Skin of body (tissue), 2 donors: ENCODE data around the gene IDE. TPM values are rescaled to one million over a fixed set of nuclear protein-coding genes. Genes with fewer than 3 reads are reported as not detected.
"Not testable (repeated sequence)": the region's sequence is repeated elsewhere in the genome, so short reads cannot be mapped to it uniquely, and the experiment has no call there.

ENCODE experiments used
- DNase-seq: peaks from one replicate; lab custom pipeline; 2025; lab: John Stamatoyannopoulos, UW
- total RNA-seq: library from RNA; depleted of rRNA; stranded (reverse); fragments of >200 nt; gene quantifications from one replicate; pipeline ENCODE4 v1.2.3, GENCODE V29; 2014

Gene IDE
- total RNA-seq, 1 donor from 2014 or later: 50.8 TPM

GRCh38 chr10:92492748-92493240, 81.1 kb downstream of the IDE start:
- no peak for DNase-seq

GRCh38 chr10:92490387-92490786, 83.5 kb downstream of the IDE start:
- no peak for DNase-seq

GRCh38 chr10:92486637-92487036, 87.3 kb downstream of the IDE start:
- no peak for DNase-seq

GRCh38 chr10:92483539-92483938, 90.4 kb downstream of the IDE start:
- DNase-seq: no peak

- no peak for DNase-seq
Observed at GRCh38 chr10:92480413-92480812, 93.5 kb downstream of the IDE start.

GRCh38 chr10:92479547-92479946, 94.3 kb downstream of the IDE start:
- DNase-seq: no peak

- DNase-seq: no peak
Observed at GRCh38 chr10:92478536-92478935, 95.4 kb downstream of the IDE start.

GRCh38 chr10:92475357-92475868, 98.5 kb downstream of the IDE start:
- no peak for DNase-seq

GRCh38 chr10:92470026-92470425, 103.9 kb downstream of the IDE start:
- DNase-seq: no peak

GRCh38 chr10:92464364-92464763, 109.5 kb downstream of the IDE start:
- DNase-seq: no peak

- no peak for DNase-seq
Observed at GRCh38 chr10:92463582-92463981, 110.3 kb downstream of the IDE start.

GRCh38 chr10:92454955-92455354, 118.9 kb downstream of the IDE start:
- not testable (repeated sequence) for DNase-seq

GRCh38 chr10:92452313-92452712, 121.6 kb downstream of the IDE start:
- no peak for DNase-seq

GRCh38 chr10:92451431-92451830, 122.5 kb downstream of the IDE start:
- no peak for DNase-seq

- DNase-seq: no peak
Observed at GRCh38 chr10:92450896-92451295, 123.0 kb downstream of the IDE start.

- no peak for DNase-seq
Observed at GRCh38 chr10:92440578-92440977, 133.3 kb downstream of the IDE start.

- DNase-seq: no peak
Observed at GRCh38 chr10:92438220-92438619, 135.7 kb downstream of the IDE start.

GRCh38 chr10:92436611-92437010, 137.3 kb downstream of the IDE start:
- no peak for DNase-seq

- DNase-seq: not testable (repeated sequence)
Observed at GRCh38 chr10:92436065-92436464, 137.8 kb downstream of the IDE start.

- no peak for DNase-seq
Observed at GRCh38 chr10:92434385-92434784, 139.5 kb downstream of the IDE start.

- DNase-seq: no peak
Observed at GRCh38 chr10:92432596-92432995, 141.3 kb downstream of the IDE start.

GRCh38 chr10:92430103-92430502, 143.8 kb downstream of the IDE start:
- no peak for DNase-seq

GRCh38 chr10:92421550-92421949, 152.3 kb downstream of the IDE start:
- DNase-seq: no peak
